ENCODE data around the gene GRIN2B. TPM values are rescaled to one million over a fixed set of nuclear protein-coding genes. Genes with fewer than 3 reads are reported as not detected.
A peak's percentile ranks its signal among the peaks of the same experiment; 100 is the strongest.

GRIN2B gene
- total RNA-seq, 1 experiment from 2014 or later = 1.6 TPM

GRCh38 chr12:13979772-13980378 lies 1.5 kb downstream of the GRIN2B start:
- CTCF ChIA-PET = interaction anchor here (0.6 kb wide), 1 partner anchor 27 kb away, joined by 3 read pairs; no protein-coding TSS in a partner anchor
- Mint-ChIP-seq H3K9me3 (no peaks in the 10 kb centered on the region), H3K4me3 (peak overlapping the region; percentile 92), H3K27ac (no peak overlapping the region), H3K36me3 (no peaks in the 10 kb centered on the region), H3K27me3 (ENCODE audit: low read depth) (peaks cover 84% of the 10 kb centered on the region), H3K4me1 (peaks cover 28% of the 10 kb centered on the region)
- TF ChIP-seq ZSCAN18 (CRISPR knock-in tag; IDR thresholded peaks at IDR 0.05) = no peak
- POLR2A ChIA-PET = no interaction called here
- DNase-seq (ENCODE audit: low spot score) (peak; percentile 19), ATAC-seq (no peak)

GRCh38 chr12:13978876-13979275 lies 2.5 kb downstream of the GRIN2B start:
- ChIA-PET CTCF (no interaction called here), POLR2A (no interaction called here)
- DNase-seq (ENCODE audit: low spot score) = no peak
- no peak for ATAC-seq
- Mint-ChIP-seq H3K27me3 (ENCODE audit: low read depth) (peaks cover 81% of the 10 kb centered on the region), H3K4me3 (no peak overlapping the region), H3K9me3 (no peaks in the 10 kb centered on the region), H3K4me1 (peaks cover 28% of the 10 kb centered on the region), H3K27ac (no peak overlapping the region), H3K36me3 (no peaks in the 10 kb centered on the region)
- TF ChIP-seq CREM (CRISPR knock-in tag; IDR thresholded peaks at IDR 0.05) (no peak), JAZF1 (CRISPR knock-in tag; IDR thresholded peaks at IDR 0.05) (no peak), SOX15 (CRISPR knock-in tag; IDR thresholded peaks at IDR 0.05) (no peak), NFE2L1 (CRISPR knock-in tag; IDR thresholded peaks at IDR 0.05) (no peak), MLX (CRISPR knock-in tag; IDR thresholded peaks at IDR 0.05) (no peak), ZNF416 (CRISPR knock-in tag; IDR thresholded peaks at IDR 0.05) (no peak), RORB (CRISPR knock-in tag; IDR thresholded peaks at IDR 0.05) (no peak), ZNF423 (CRISPR knock-in tag; IDR thresholded peaks at IDR 0.05) (no peak), AR (CRISPR knock-in tag; IDR thresholded peaks at IDR 0.05) (no peak), SMAD4 (CRISPR knock-in tag; IDR thresholded peaks at IDR 0.05) (no peak), SMAD3 (CRISPR knock-in tag; IDR thresholded peaks at IDR 0.05; ENCODE audit: borderline replicate concordance) (no peak), PREB (CRISPR knock-in tag; IDR thresholded peaks at IDR 0.05; ENCODE audit: borderline replicate concordance) (no peak), ZNF396 (CRISPR knock-in tag; IDR thresholded peaks at IDR 0.05; ENCODE audit: borderline replicate concordance) (no peak), NR1H2 (CRISPR knock-in tag; IDR thresholded peaks at IDR 0.05) (no peak)

GRCh38 chr12:13976880-13977279 lies 4.5 kb downstream of the GRIN2B start:
- Mint-ChIP-seq H3K4me3 (no peak overlapping the region), H3K27ac (no peak overlapping the region), H3K27me3 (ENCODE audit: low read depth) (peaks cover 61% of the 10 kb centered on the region), H3K9me3 (no peaks in the 10 kb centered on the region), H3K4me1 (peaks cover 25% of the 10 kb centered on the region), H3K36me3 (no peaks in the 10 kb centered on the region)
- DNase-seq (ENCODE audit: low spot score) = no peak
- no peak for ATAC-seq
- CTCF ChIA-PET = interaction anchor here (0.7 to 2.3 kb wide), 11 partner anchors 10 to 721 kb away, joined by 3 to 14 read pairs (median 3); no protein-coding TSS in a partner anchor
- POLR2A ChIA-PET = interaction anchor here (0.8 kb wide), 1 partner anchor 36 kb away, joined by 3 read pairs; no protein-coding TSS in a partner anchor
- no peak for TF ChIP-seq ATF2 (CRISPR knock-in tag; IDR thresholded peaks at IDR 0.05; ENCODE audit: borderline replicate concordance, low read depth)
- TF ChIP-seq ZBTB21 (CRISPR knock-in tag; IDR thresholded peaks at IDR 0.05; ENCODE audit: borderline replicate concordance) = no peak
- TF ChIP-seq RORB (CRISPR knock-in tag; IDR thresholded peaks at IDR 0.05) = no peak
- no peak for TF ChIP-seq GTF2I (CRISPR knock-in tag; conservative IDR thresholded peaks at IDR 0.05)
- no peak for TF ChIP-seq CTCF (IDR thresholded peaks at IDR 0.05)
- TF ChIP-seq ATF3 (CRISPR knock-in tag; conservative IDR thresholded peaks at IDR 0.05) = no peak
- no peak for TF ChIP-seq TEAD1 (CRISPR knock-in tag; IDR thresholded peaks at IDR 0.05)
- TF ChIP-seq ZNF671 (CRISPR knock-in tag; IDR thresholded peaks at IDR 0.05) = no peak

All from WTC11 (cell line).